GM18502 (cell line): Measurements from ENCODE around the gene OSBPL6.
"Not testable (repeated sequence)": the region's sequence is repeated elsewhere in the genome, so short reads cannot be mapped to it uniquely, and the experiment has no call there.

ENCODE experiments used
- ATAC-seq: cut with Tn5 transposase; IDR thresholded peaks from one replicate; pipeline ENCODE4 v1.9.1; 2021; ENCODE audit warnings: mild to moderate bottlenecking; ENCODE audit not compliant: unreplicated experiment, poor library complexity

OSBPL6 gene

GRCh38 chr2:178195390-178196166 is 1.3 kb downstream of the OSBPL6 start:
- ATAC-seq, result no peak

GRCh38 chr2:178197791-178198190 is 3.5 kb downstream of the OSBPL6 start:
- ATAC-seq, result no peak

- not testable (repeated sequence) for ATAC-seq
Observed at GRCh38 chr2:178198441-178198840, 4.1 kb downstream of the OSBPL6 start.

GRCh38 chr2:178199334-178199733 is 5.0 kb downstream of the OSBPL6 start:
- ATAC-seq, result no peak

GRCh38 chr2:178200331-178200730 is 6.0 kb downstream of the OSBPL6 start:
- no peak for ATAC-seq

- peak; percentile 45 for ATAC-seq
Observed at GRCh38 chr2:178202927-178203326, 8.6 kb downstream of the OSBPL6 start.

GRCh38 chr2:178204977-178205376 is 10.7 kb downstream of the OSBPL6 start:
- no peak for ATAC-seq

- no peak for ATAC-seq
Observed at GRCh38 chr2:178205853-178206521, 11.7 kb downstream of the OSBPL6 start.

- ATAC-seq, result no peak
Observed at GRCh38 chr2:178208336-178208735, 14.0 kb downstream of the OSBPL6 start.

GRCh38 chr2:178208817-178209216 is 14.5 kb downstream of the OSBPL6 start:
- ATAC-seq, result no peak

- ATAC-seq, result no peak
Observed at GRCh38 chr2:178211460-178211859, 17.1 kb downstream of the OSBPL6 start.

- no peak for ATAC-seq
Observed at GRCh38 chr2:178211943-178212342, 17.6 kb downstream of the OSBPL6 start.

- no peak for ATAC-seq
Observed at GRCh38 chr2:178213991-178214390, 19.7 kb downstream of the OSBPL6 start.

- ATAC-seq, result no peak
Observed at GRCh38 chr2:178219247-178219646, 24.9 kb downstream of the OSBPL6 start.

GRCh38 chr2:178220814-178221213 is 26.5 kb downstream of the OSBPL6 start:
- ATAC-seq, result no peak

GRCh38 chr2:178221556-178221955 is 27.2 kb downstream of the OSBPL6 start:
- no peak for ATAC-seq

- ATAC-seq, result no peak
Observed at GRCh38 chr2:178223806-178224205, 29.5 kb downstream of the OSBPL6 start.

- no peak for ATAC-seq
Observed at GRCh38 chr2:178225006-178225805, 30.9 kb downstream of the OSBPL6 start.

GRCh38 chr2:178227187-178227586 is 32.9 kb downstream of the OSBPL6 start:
- no peak for ATAC-seq

GRCh38 chr2:178229927-178230326 is 35.6 kb downstream of the OSBPL6 start:
- ATAC-seq, result no peak

- ATAC-seq, result no peak
Observed at GRCh38 chr2:178230396-178230795, 36.1 kb downstream of the OSBPL6 start.
